Osteoblast (primary cell): ENCODE measurements around the gene UTF1. TPM values are rescaled to one million over a fixed set of nuclear protein-coding genes. Genes with fewer than 3 reads are reported as not detected.

Source experiments
- DNase-seq: peaks from one replicate; pipeline ENCODE4 v3.0.0; 2011; ENCODE audit warnings: low spot score, mixed read lengths; ENCODE audit not compliant: insufficient read length; ENCODE audit errors: missing footprints
- H2AFZ ChIP-seq: 2 replicates; pipeline ENCODE4 v1.6.0; 2011; ENCODE audit warnings: mild to moderate bottlenecking, low read length
- H3K27ac ChIP-seq: 2 replicates; pipeline ENCODE4 v1.5.1; 2011; ENCODE audit warnings: mild to moderate bottlenecking, low read depth, low read length, moderate library complexity
- H3K27me3 ChIP-seq: 2 replicates; pipeline ENCODE4 v1.6.0; 2012; ENCODE audit warnings: mild to moderate bottlenecking, control low read depth, inconsistent platforms, low read length, moderate library complexity; ENCODE audit not compliant: insufficient read depth
- H3K36me3 ChIP-seq: 2 replicates; pipeline ENCODE4 v1.5.1; 2011; ENCODE audit warnings: mild to moderate bottlenecking, low read length, control low read depth, moderate library complexity; ENCODE audit not compliant: insufficient read depth
- H3K4me1 ChIP-seq: 2 replicates; pipeline ENCODE4 v1.5.1; 2011; ENCODE audit warnings: mild to moderate bottlenecking, low read length, control low read depth, moderate library complexity; ENCODE audit not compliant: insufficient read depth
- H3K4me2 ChIP-seq: 2 replicates; pipeline ENCODE4 v1.6.0; 2011; ENCODE audit warnings: mild to moderate bottlenecking, low read length; ENCODE audit not compliant: insufficient read depth
- H3K4me3 ChIP-seq: fragments of 200-600 bp; sonication (generic); 3 replicates; pipeline ENCODE4 v1.5.1; 2012; ENCODE audit warnings: mild to moderate bottlenecking, low read length, inconsistent platforms; ENCODE audit not compliant: insufficient read depth
- H3K79me2 ChIP-seq: 2 replicates; pipeline ENCODE4 v1.6.0; 2012; ENCODE audit warnings: mild to moderate bottlenecking, low read length, control low read depth, inconsistent platforms; ENCODE audit not compliant: insufficient read depth
- H3K9me3 ChIP-seq: 2 replicates; pipeline ENCODE4 v1.5.1; 2011; ENCODE audit warnings: low read depth, low read length, control low read depth
- H4K20me1 ChIP-seq: 2 replicates; pipeline ENCODE4 v1.6.0; 2012; ENCODE audit warnings: mild to moderate bottlenecking, low read length, control low read depth; ENCODE audit not compliant: insufficient read depth
- total RNA-seq: library from RNA; depleted of rRNA; stranded (reverse); fragments of >200 nt; gene quantifications from 2 replicates; pipeline ENCODE4 v1.2.3, GENCODE V29; 2012
- TF ChIP-seq, protein P1 (sequence below): IDR thresholded peaks from 2 replicates; pipeline ENCODE4 v1.5.1; 2011; ENCODE audit warnings: mild to moderate bottlenecking, low read depth, low read length, moderate library complexity; ENCODE audit errors: extremely low read depth

UTF1 gene
- total RNA-seq, 1 donor: not detected

DNA sequence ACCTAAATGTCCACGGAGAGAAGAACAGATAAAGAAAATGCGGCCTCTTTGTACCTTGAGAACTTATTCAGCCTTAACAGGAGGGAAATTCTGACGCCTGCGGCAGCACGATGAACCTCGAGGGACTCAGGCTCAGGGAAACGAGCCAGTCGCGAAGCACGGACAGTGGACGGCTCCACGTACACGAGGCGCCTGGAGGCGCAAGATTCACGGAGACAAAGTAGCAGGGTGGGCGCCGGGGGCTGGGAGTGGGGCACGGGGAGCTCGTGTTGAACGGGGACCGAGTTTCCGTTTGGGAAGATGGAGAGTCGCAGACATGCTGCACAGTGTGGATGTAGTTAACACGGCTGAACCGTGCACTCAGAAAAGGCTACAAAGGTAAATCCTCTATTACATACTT lies 13.2 kb upstream of the UTF1 start:
- no peak overlapping the region for H3K4me2 ChIP-seq
- no peak overlapping the region for H3K27ac ChIP-seq
- H3K4me1 ChIP-seq: no peaks in the 10 kb centered on the region
- no peaks in the 10 kb centered on the region for H3K27me3 ChIP-seq
- H3K4me3 ChIP-seq: no peak overlapping the region
- TF ChIP-seq, protein P1, sequence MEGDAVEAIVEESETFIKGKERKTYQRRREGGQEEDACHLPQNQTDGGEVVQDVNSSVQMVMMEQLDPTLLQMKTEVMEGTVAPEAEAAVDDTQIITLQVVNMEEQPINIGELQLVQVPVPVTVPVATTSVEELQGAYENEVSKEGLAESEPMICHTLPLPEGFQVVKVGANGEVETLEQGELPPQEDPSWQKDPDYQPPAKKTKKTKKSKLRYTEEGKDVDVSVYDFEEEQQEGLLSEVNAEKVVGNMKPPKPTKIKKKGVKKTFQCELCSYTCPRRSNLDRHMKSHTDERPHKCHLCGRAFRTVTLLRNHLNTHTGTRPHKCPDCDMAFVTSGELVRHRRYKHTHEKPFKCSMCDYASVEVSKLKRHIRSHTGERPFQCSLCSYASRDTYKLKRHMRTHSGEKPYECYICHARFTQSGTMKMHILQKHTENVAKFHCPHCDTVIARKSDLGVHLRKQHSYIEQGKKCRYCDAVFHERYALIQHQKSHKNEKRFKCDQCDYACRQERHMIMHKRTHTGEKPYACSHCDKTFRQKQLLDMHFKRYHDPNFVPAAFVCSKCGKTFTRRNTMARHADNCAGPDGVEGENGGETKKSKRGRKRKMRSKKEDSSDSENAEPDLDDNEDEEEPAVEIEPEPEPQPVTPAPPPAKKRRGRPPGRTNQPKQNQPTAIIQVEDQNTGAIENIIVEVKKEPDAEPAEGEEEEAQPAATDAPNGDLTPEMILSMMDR: no peak
- H4K20me1 ChIP-seq: no peaks in the 10 kb centered on the region
- DNase-seq: no peak
- no peaks in the 10 kb centered on the region for H3K36me3 ChIP-seq
- H2AFZ ChIP-seq: no peak overlapping the region
- no peaks in the 10 kb centered on the region for H3K79me2 ChIP-seq
- no peaks in the 10 kb centered on the region for H3K9me3 ChIP-seq

DNA sequence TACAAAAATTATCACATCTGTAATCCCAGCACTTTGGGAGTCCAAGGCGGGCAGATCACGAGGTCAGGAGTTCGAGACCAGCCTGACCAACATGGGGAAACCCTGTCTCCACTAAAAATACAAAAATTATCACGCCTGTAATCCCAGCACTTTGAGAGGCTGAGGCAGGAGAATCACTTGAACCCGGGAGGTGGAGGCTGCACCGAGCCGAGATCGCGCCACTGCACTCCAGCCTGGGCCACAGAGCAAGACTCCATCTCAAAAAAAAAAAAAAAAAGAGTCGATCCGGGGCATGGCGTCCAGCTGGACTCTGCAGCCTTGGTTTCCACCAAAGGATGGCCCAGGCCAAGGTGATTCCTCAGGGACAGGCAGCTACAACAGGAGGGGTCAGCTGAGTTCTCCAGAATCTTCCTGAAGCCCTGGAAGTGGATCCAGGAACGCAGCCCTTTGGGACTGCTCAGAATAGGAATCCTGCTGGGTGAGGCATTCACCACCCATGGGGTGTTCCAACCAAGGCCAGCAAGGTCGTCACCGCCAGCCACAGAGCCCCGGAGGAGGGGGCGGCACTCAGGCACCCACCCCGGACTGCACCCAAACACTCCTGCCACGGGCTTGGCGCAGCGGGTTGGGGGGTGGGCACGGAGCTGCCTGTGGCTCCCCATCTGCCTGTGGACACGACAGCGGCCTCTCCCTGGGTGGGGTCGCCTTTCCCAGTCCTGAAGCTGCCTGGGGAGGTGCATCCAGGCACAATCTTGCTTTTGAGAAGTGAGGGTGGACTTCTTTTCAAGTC lies 12.0 kb upstream of the UTF1 start:
- Histone ChIP-seq H2AFZ (no peak overlapping the region), H3K36me3 (no peaks in the 10 kb centered on the region), H3K4me1 (no peaks in the 10 kb centered on the region), H3K4me2 (no peak overlapping the region), H3K27me3 (no peaks in the 10 kb centered on the region), H3K4me3 (no peak overlapping the region), H3K79me2 (no peaks in the 10 kb centered on the region), H3K9me3 (no peaks in the 10 kb centered on the region), H4K20me1 (no peaks in the 10 kb centered on the region), H3K27ac (no peak overlapping the region)
- no peak for DNase-seq
- TF ChIP-seq, protein P1: no peak

DNA sequence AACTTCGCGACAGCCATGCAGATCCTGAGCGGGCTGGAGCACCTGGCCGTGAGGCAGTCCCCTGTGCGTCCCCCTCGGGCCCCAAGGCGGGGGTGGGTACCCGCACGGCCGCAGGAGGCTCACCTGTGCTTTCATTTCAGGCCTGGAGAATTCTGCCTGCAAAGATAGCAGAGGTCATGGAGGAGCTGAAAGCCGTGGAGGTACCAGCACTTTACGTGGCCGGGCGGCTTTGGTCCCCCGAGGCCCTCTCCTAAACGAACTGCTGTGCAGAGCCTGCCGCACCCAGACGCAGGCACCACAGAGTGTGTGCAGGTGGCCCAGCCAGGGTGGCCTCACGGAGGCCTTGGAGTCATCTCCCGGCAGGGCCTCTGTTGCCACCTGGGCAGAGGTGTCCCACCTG lies 11.1 kb upstream of the UTF1 start:
- Histone ChIP-seq H3K4me1 (no peaks in the 10 kb centered on the region), H3K27me3 (no peaks in the 10 kb centered on the region), H3K4me2 (no peak overlapping the region), H3K9me3 (no peaks in the 10 kb centered on the region), H3K27ac (no peak overlapping the region), H2AFZ (no peak overlapping the region), H3K4me3 (no peak overlapping the region), H4K20me1 (no peaks in the 10 kb centered on the region), H3K36me3 (no peaks in the 10 kb centered on the region), H3K79me2 (no peaks in the 10 kb centered on the region)
- DNase-seq: no peak
- TF ChIP-seq, protein P1: no peak

DNA sequence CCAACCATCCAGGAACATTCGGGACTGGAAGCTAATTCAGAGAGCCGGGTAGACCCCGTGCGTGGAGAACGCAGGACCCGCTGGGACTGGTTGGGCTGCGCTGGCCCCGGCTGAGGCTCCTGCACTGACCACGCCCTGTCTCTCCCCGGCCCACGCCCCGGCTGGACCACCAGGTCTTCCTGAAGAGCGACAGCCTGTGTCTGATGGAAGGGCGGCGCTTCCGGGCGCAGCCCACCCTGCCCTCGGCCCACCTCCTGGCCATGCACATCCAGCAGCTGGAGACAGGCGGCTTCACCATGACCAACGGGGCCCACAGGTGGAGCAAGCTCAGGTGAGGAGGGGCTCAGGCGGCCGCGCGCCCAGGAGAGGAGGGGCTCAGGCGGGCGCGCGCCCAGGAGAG lies 10.2 kb upstream of the UTF1 start:
- H3K4me1 ChIP-seq: no peaks in the 10 kb centered on the region
- H3K79me2 ChIP-seq: no peaks in the 10 kb centered on the region
- H3K4me2 ChIP-seq: no peak overlapping the region
- H4K20me1 ChIP-seq: no peaks in the 10 kb centered on the region
- no peak overlapping the region for H2AFZ ChIP-seq
- H3K36me3 ChIP-seq: no peaks in the 10 kb centered on the region
- no peaks in the 10 kb centered on the region for H3K27me3 ChIP-seq
- no peak overlapping the region for H3K4me3 ChIP-seq
- TF ChIP-seq, protein P1: no peak
- no peaks in the 10 kb centered on the region for H3K9me3 ChIP-seq
- no peak overlapping the region for H3K27ac ChIP-seq
- DNase-seq: no peak
